Measurements from ENCODE around the gene STBD1. TPM values are rescaled to one million over a fixed set of nuclear protein-coding genes. Genes with fewer than 3 reads are reported as not detected.

Gene STBD1
- total RNA-seq, 1 experiment from 2014 or later = 3.8 TPM

GRCh38 chr4:76316131-76316530 is 9.6 kb downstream of the STBD1 start:
- peaks cover 26% of the 10 kb centered on the region for H3K9me3 Mint-ChIP-seq (ENCODE audit: unreplicated experiment)
- intact Hi-C loops (cut with micrococcal nuclease; ENCODE audit: unreplicated experiment) = no loop called here
- Histone ChIP-seq H3K4me3 (ENCODE audit: low read depth, low read length) (no peak overlapping the region), H3K9me3 (peaks cover 10% of the 10 kb centered on the region), H3K27me3 (replicated peaks; ENCODE audit: control insufficient read depth, insufficient read depth, low read length) (no peaks in the 10 kb centered on the region), H3K4me1 (no peaks in the 10 kb centered on the region), H3K36me3 (ENCODE audit: control insufficient read depth, insufficient read depth, low read length) (no peaks in the 10 kb centered on the region)
- no peaks in the 10 kb centered on the region for H3K27me3 Mint-ChIP-seq (ENCODE audit: insufficient read depth, unreplicated experiment)
- BruUV-seq (replicated peaks) = no TSS peak
- no peaks in the 10 kb centered on the region for H3K4me1 Mint-ChIP-seq (ENCODE audit: low read depth, unreplicated experiment)
- no peak overlapping the region for H3K4me3 Mint-ChIP-seq (ENCODE audit: unreplicated experiment)
- CTCF ChIA-PET = no interaction called here
- no peak for DNase-seq
- H3K27ac Mint-ChIP-seq (ENCODE audit: unreplicated experiment) = no peak overlapping the region
- POLR2A ChIA-PET = no interaction called here
- TF ChIP-seq CTCF (IDR thresholded peaks at IDR 0.05; ENCODE audit: insufficient read depth in 1 of 2, low read depth in 1 of 2, low read length in 1 of 2, severe bottlenecking in 1 of 2, unreplicated experiment in 1 of 2) = no peak
- peaks cover 6% of the 10 kb centered on the region for H3K36me3 Mint-ChIP-seq (ENCODE audit: insufficient read depth, unreplicated experiment)

GRCh38 chr4:76322236-76322635 is 15.7 kb downstream of the STBD1 start:
- peaks cover 26% of the 10 kb centered on the region for H3K9me3 Mint-ChIP-seq (ENCODE audit: unreplicated experiment)
- intact Hi-C loops (cut with micrococcal nuclease; ENCODE audit: unreplicated experiment) = no loop called here
- POLR2A ChIA-PET = no interaction called here
- no peaks in the 10 kb centered on the region for H3K4me1 ChIP-seq
- H3K4me3 ChIP-seq (ENCODE audit: low read depth, low read length) = no peak overlapping the region
- no TSS peak for BruUV-seq (replicated peaks)
- H3K4me3 Mint-ChIP-seq (ENCODE audit: unreplicated experiment) = no peak overlapping the region
- H3K9me3 ChIP-seq = peaks cover 9% of the 10 kb centered on the region
- H3K27me3 ChIP-seq (replicated peaks; ENCODE audit: control insufficient read depth, insufficient read depth, low read length) = no peaks in the 10 kb centered on the region
- no peaks in the 10 kb centered on the region for H3K27me3 Mint-ChIP-seq (ENCODE audit: insufficient read depth, unreplicated experiment)
- H3K4me1 Mint-ChIP-seq (ENCODE audit: low read depth, unreplicated experiment) = no peaks in the 10 kb centered on the region
- CTCF ChIA-PET = no interaction called here
- no peaks in the 10 kb centered on the region for H3K36me3 Mint-ChIP-seq (ENCODE audit: insufficient read depth, unreplicated experiment)
- no peak for TF ChIP-seq CTCF (IDR thresholded peaks at IDR 0.05; ENCODE audit: insufficient read depth in 1 of 2, low read depth in 1 of 2, low read length in 1 of 2, severe bottlenecking in 1 of 2, unreplicated experiment in 1 of 2)
- no peaks in the 10 kb centered on the region for H3K36me3 ChIP-seq (ENCODE audit: control insufficient read depth, insufficient read depth, low read length)
- H3K27ac Mint-ChIP-seq (ENCODE audit: unreplicated experiment) = no peak overlapping the region
- no peak for DNase-seq

- Mint-ChIP-seq H3K27ac (ENCODE audit: unreplicated experiment) (no peak overlapping the region), H3K9me3 (ENCODE audit: unreplicated experiment) (peaks cover 28% of the 10 kb centered on the region), H3K27me3 (ENCODE audit: insufficient read depth, unreplicated experiment) (no peaks in the 10 kb centered on the region), H3K4me3 (ENCODE audit: unreplicated experiment) (no peak overlapping the region), H3K36me3 (ENCODE audit: insufficient read depth, unreplicated experiment) (no peaks in the 10 kb centered on the region), H3K4me1 (ENCODE audit: low read depth, unreplicated experiment) (no peaks in the 10 kb centered on the region)
- BruUV-seq (replicated peaks) = no TSS peak
- Histone ChIP-seq H3K4me3 (ENCODE audit: low read depth, low read length) (no peak overlapping the region), H3K9me3 (peaks cover 9% of the 10 kb centered on the region; the same call in 1 of the 2 replicates), H3K36me3 (ENCODE audit: control insufficient read depth, insufficient read depth, low read length) (no peaks in the 10 kb centered on the region), H3K27me3 (replicated peaks; ENCODE audit: control insufficient read depth, insufficient read depth, low read length) (no peaks in the 10 kb centered on the region), H3K4me1 (no peaks in the 10 kb centered on the region)
- intact Hi-C loops (cut with micrococcal nuclease; ENCODE audit: unreplicated experiment) = no loop called here
- DNase-seq = no peak
- ChIA-PET POLR2A (no interaction called here), CTCF (no interaction called here)
- no peak for TF ChIP-seq CTCF (IDR thresholded peaks at IDR 0.05; ENCODE audit: insufficient read depth in 1 of 2, low read depth in 1 of 2, low read length in 1 of 2, severe bottlenecking in 1 of 2, unreplicated experiment in 1 of 2)
Measured at GRCh38 chr4:76325072-76325471, 18.5 kb downstream of the STBD1 start.

Measured in Caco-2 (cell line).